ENCODE results near the gene CD9.

- TF ChIP-seq CTCF (IDR thresholded peaks at IDR 0.05; ENCODE audit: extremely low read depth in 1 of 2, insufficient read depth in 1 of 2, low read depth in 1 of 2, low read length in 2 of 2) (no peak), POLR2AphosphoS5 (IDR thresholded peaks at IDR 0.05; ENCODE audit: insufficient read depth, low read depth, low read length) (no peak), MYC (IDR thresholded peaks at IDR 0.05; ENCODE audit: low read depth, low read length) (no peak), POLR2A (IDR thresholded peaks at IDR 0.05; ENCODE audit: low read depth, low read length) (no peak), MAX (IDR thresholded peaks at IDR 0.05; ENCODE audit: insufficient read depth, insufficient read length) (no peak), JUN (IDR thresholded peaks at IDR 0.05; ENCODE audit: borderline replicate concordance, insufficient read depth, insufficient read length, low read depth) (no peak), EZH2 (IDR thresholded peaks at IDR 0.05; ENCODE audit: borderline replicate concordance, low read depth, low read length, severe bottlenecking) (no peak), FOS (IDR thresholded peaks at IDR 0.05; ENCODE audit: borderline replicate concordance, insufficient read depth, low read length) (no peak), GATA2 (IDR thresholded peaks at IDR 0.05; ENCODE audit: insufficient read depth, insufficient read length, low read depth, low read length) (no peak)
These were observed 26.5 kb downstream of the CD9 start for GRCh38 chr12:6226679-6227051.
